Esophagus muscularis mucosa (tissue), 4 donors: ENCODE results near the gene EARS2. TPM values are rescaled to one million over a fixed set of nuclear protein-coding genes. Genes with fewer than 3 reads are reported as not detected.
"Not testable (repeated sequence)": the region's sequence is repeated elsewhere in the genome, so short reads cannot be mapped to it uniquely, and the experiment has no call there.

Source experiments
- DNase-seq: peaks from one replicate; pipeline ENCODE4 v3.0.0-alpha.2; 2017; ENCODE audit errors: extremely low spot score
- H3K27ac ChIP-seq, 4 donors: fragments of 200-600 bp; sonication (generic); replicated peaks in 1 of 4; 1 replicate in 3 of 4; 2 replicates in 1 of 4; pipeline ENCODE4 v1.5.1; 2016 to 2019; ENCODE audit warnings: mild to moderate bottlenecking in 1 of 4
- H3K27me3 ChIP-seq, 4 donors: fragments of 200-600 bp; sonication (generic); one replicate each; pipeline versions ENCODE4 v1.5.1 to v1.6.0; 2016 to 2019
- H3K36me3 ChIP-seq, 4 donors: fragments of 200-600 bp; sonication (generic); one replicate each; pipeline ENCODE4 v1.5.1; 2016 to 2019
- H3K4me1 ChIP-seq, 4 donors: fragments of 200-600 bp; sonication (generic); one replicate each; pipeline ENCODE4 v1.5.1; 2016 to 2019
- H3K4me3 ChIP-seq, 4 donors: fragments of 200-600 bp; sonication (generic); 1 replicate in 2 of 4; 2 replicates in 2 of 4; pipeline ENCODE4 v1.5.1; 2016 to 2019; ENCODE audit warnings: mild to moderate bottlenecking in 4 of 4, moderate library complexity in 1 of 4
- H3K9me3 ChIP-seq, 4 donors: fragments of 200-600 bp; sonication (generic); 1 replicate in 3 of 4; 2 replicates in 1 of 4; pipeline ENCODE4 v1.5.1; 2016 to 2019
- CTCF ChIP-seq, 3 experiments: fragments of 200-600 bp in 2 of 3; fragments of 450-650 bp in 1 of 3; sonication (generic) in 2 of 3; IDR thresholded peaks; one replicate each; pipeline ENCODE4 v1.5.1; 2017 to 2019; ENCODE audit warnings: antibody characterized with exemption in 3 of 3, mild to moderate bottlenecking in 2 of 3, moderate library complexity in 1 of 3
- EP300 ChIP-seq: sonication (generic); formaldehyde crosslinking; IDR thresholded peaks from one replicate; pipeline ENCODE4 v1.6.1; 2017; ENCODE audit warnings: antibody characterized with exemption
- POLR2A ChIP-seq: fragments of 450-650 bp; IDR thresholded peaks from one replicate; pipeline ENCODE4 v1.6.1; 2017; ENCODE audit warnings: antibody characterized with exemption, moderate library complexity, mild to moderate bottlenecking, low read depth
- POLR2AphosphoS5 ChIP-seq, 2 donors: sonication (generic); formaldehyde crosslinking; IDR thresholded peaks; one replicate each; pipeline ENCODE4 v1.6.1; 2017; ENCODE audit warnings: antibody characterized with exemption in 2 of 2
- WGBS: methylation state at CpG from one replicate; pipeline ENCODE4 v1.1.5; 2018; 5-methylcytosine and 5-hydroxymethylcytosine counted together
- intact Hi-C: fragments of 100-400 bp; cut with DNase I; formaldehyde crosslinking; loops from one replicate; pipeline ENCODE4 v1.15.1; 2023
- total RNA-seq, 4 donors: library from RNA; depleted of rRNA; stranded (reverse); fragments of >200 nt; gene quantifications; one replicate each; pipeline versions ENCODE4 v1.1.0 to v1.2.1, GENCODE V29; 2016

EARS2 gene
- total RNA-seq, 4 donors from 2014 or later: 14.2 to 24.4 (median 18.2) TPM

DNA sequence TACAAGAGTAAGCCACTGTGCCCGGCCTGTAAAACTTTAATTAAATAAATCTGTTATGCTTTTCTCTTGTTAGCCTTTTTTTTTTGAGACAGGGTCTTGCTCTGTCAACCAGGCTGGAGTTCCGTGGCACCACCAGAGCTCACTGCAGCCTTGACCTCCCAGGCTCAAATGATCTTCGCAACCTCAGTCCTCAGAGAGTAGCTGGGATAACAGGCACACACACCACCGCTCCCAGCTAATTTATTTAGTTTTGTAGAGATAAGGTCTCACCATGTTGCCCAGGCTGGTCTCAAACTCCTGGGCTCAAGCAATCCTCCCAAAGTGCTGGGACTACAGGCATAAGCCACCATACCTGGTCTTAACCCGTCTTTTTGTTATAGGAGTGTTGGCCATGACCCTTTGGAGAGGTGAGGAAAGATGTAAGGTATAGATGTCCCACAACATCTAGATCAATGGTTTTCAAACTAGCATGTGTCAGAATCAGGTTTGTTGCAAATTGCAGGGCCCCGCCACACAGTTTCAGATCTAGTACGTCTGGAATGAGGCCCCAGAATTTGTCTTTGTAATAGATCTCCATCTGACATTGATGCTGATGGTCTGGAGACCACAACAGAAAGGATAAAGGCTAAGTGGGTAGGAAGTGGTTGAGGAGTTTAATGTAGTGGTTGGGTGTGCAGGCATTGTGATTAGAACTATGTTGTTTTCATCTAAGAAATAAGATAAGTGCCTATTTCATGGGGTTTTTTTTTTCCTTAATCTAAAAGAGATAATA is 42.6 kb downstream of the EARS2 start:
- H3K27ac ChIP-seq: no peak overlapping the region
- H3K27me3 ChIP-seq: no peaks in the 10 kb centered on the region
- H3K4me1 ChIP-seq: peaks cover 0 to 10% (median 6%) of the 10 kb centered on the region in 4 donors
- no peak for TF ChIP-seq CTCF (IDR thresholded peaks at IDR 0.05)
- TF ChIP-seq POLR2AphosphoS5 (IDR thresholded peaks at IDR 0.05): no peak
- TF ChIP-seq POLR2A: no peak
- no peak for TF ChIP-seq EP300
- WGBS: 86% methylated on average over 7 of the region's 7 CpGs
- H3K36me3 ChIP-seq: peaks cover 0 to 17% (median 8%) of the 10 kb centered on the region in 4 donors
- intact Hi-C loops: no loop called here
- H3K9me3 ChIP-seq: no peaks in the 10 kb centered on the region
- H3K4me3 ChIP-seq: no peak overlapping the region
- DNase-seq: no peak

DNA sequence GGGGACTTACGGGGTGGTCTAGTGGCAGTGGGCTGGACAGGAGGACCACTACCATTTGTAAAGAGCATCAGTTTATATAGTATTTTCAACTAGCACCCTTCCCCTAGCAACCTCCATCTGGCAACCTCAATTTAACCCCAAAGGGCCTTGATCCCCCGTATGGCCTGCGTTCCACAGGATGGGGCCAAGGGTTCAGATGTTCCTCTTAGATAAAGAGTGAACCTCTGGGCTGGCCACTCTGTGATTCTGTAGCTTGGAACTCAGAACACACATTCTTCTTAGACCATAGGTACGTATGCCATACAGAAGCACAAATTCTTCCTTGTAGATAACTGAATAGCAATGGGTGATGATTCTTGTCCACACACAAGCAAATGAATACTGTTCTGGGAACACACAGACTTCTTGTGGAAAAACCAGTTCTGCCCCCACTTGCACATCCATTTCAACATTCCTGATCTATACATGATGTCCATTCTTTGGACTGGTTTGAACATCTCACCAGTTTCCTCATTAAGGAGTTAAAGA is 44.9 kb downstream of the EARS2 start:
- Histone ChIP-seq H3K27me3 (no peaks in the 10 kb centered on the region), H3K27ac (no peak overlapping the region), H3K4me3 (no peak overlapping the region), H3K9me3 (no peaks in the 10 kb centered on the region), H3K36me3 (peaks cover 0 to 11% (median 4%) of the 10 kb centered on the region in 4 donors), H3K4me1 (peaks cover 19 to 33% (median 26%) of the 10 kb centered on the region in 4 donors)
- no peak for TF ChIP-seq EP300
- no peak for TF ChIP-seq POLR2A
- TF ChIP-seq CTCF (IDR thresholded peaks at IDR 0.05): no peak
- no peak for TF ChIP-seq POLR2AphosphoS5 (IDR thresholded peaks at IDR 0.05)
- intact Hi-C loops: no loop called here
- WGBS: 93% methylated on average over 4 of the region's 4 CpGs
- DNase-seq: no peak

DNA sequence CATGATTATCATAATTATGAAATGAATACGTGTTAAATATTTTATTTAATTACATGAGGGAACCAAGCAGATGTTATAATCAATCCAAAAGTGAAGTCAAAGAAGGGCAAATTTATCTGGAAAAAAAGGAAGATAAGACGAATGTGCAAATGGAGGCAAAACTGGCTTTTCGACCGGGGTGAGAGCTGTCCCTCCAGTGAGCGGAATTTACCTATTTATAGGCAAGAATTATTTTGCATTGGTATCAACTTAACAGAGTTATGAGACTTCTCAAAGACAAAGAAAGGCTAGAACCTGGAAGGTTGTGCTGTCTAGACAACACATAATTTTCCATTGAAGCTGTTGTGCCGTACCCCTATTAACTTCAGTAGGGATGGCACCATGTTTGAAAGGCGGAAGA is 45.4 kb downstream of the EARS2 start:
- TF ChIP-seq EP300: no peak
- TF ChIP-seq POLR2AphosphoS5 (IDR thresholded peaks at IDR 0.05): no peak
- TF ChIP-seq POLR2A: no peak
- no peak for TF ChIP-seq CTCF (IDR thresholded peaks at IDR 0.05)
- WGBS: 94% methylated on average over 7 of the region's 7 CpGs
- peaks cover 0 to 11% (median 4%) of the 10 kb centered on the region in 4 donors for H3K36me3 ChIP-seq
- no peaks in the 10 kb centered on the region for H3K9me3 ChIP-seq
- DNase-seq: no peak
- H3K4me1 ChIP-seq: peaks cover 19 to 38% (median 29%) of the 10 kb centered on the region in 4 donors
- H3K4me3 ChIP-seq: no peak overlapping the region
- H3K27me3 ChIP-seq: no peaks in the 10 kb centered on the region
- H3K27ac ChIP-seq: no peak overlapping the region
- intact Hi-C loops: no loop called here

DNA sequence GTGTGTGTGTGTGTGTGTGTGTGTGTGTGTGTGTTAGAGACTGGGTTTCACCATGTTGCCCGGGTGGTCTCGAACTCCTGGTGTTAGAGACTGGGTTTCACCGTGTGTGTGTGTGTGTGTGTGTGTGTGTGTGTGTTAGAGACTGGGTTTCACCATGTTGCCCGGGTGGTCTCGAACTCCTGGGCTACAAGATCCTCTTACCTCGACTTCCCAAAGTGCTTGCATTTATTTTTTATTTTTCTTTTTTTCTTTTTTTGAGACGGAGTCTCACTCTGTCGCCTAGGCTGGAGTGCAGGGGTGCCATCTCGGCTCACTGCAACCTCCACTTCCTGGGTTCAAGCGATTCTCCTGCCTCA is 46.3 kb downstream of the EARS2 start:
- intact Hi-C loops, H3K9me3 ChIP-seq, DNase-seq, H3K27me3 ChIP-seq: not testable (repeated sequence)
- Histone ChIP-seq H3K4me1 (peaks cover 23 to 46% (median 36%) of the 10 kb centered on the region in 4 donors), H3K27ac (peak overlapping the region; percentile 86 to 91 (median 90)), H3K4me3 (peak overlapping the region; percentile 86 to 99 (median 95)), H3K36me3 (peaks cover 0 to 11% (median 4%) of the 10 kb centered on the region in 4 donors)
- 77% methylated on average over 10 of the region's 10 CpGs for WGBS

- Histone ChIP-seq H3K27ac (peak within 1 kb of the TSS; percentile 86 to 91 (median 90)), H3K4me3 (peak within 1 kb of the TSS; percentile 86 to 99 (median 95)), H3K9me3 (no peaks in the 10 kb centered on the region), H3K4me1 (peaks cover 28 to 51% (median 41%) of the 10 kb centered on the region in 4 donors), H3K36me3 (peaks cover 0 to 11% (median 4%) of the 10 kb centered on the region in 4 donors), H3K27me3 (no peaks in the 10 kb centered on the region)
- peak in 2 of 3 experiments; percentile 8 to 34 for TF ChIP-seq CTCF (IDR thresholded peaks at IDR 0.05)
- TF ChIP-seq EP300: no peak
- peak; percentile 81 to 93 for TF ChIP-seq POLR2AphosphoS5 (IDR thresholded peaks at IDR 0.05)
- TF ChIP-seq POLR2A: peak; percentile 89
- DNase-seq: peak; percentile 96
- 6% methylated on average over 21 of the region's 71 CpGs for WGBS
- intact Hi-C loops: no loop called here
Observed at GRCh38 chr16:23510164-23510914, 46.8 kb downstream of the EARS2 start, which contains the start of gene GGA2. Gene GGA2, minus strand, starts transcription at chr16:23510494. Its CDS starts 83 bp downstream, at chr16:23510411.
